Testis (tissue), 3 donors: ENCODE data around the gene SLAMF1. TPM values are rescaled to one million over a fixed set of nuclear protein-coding genes. Genes with fewer than 3 reads are reported as not detected.

Source experiments
- DNase-seq: peaks from one replicate; pipeline ENCODE4 v3.0.0-alpha.2; 2019
- H3K27ac ChIP-seq, 2 donors: fragments of 200-600 bp; sonication (generic); one replicate each; pipeline ENCODE4 v1.5.1; 2019
- H3K27me3 ChIP-seq: fragments of 200-600 bp; sonication (generic); one replicate; pipeline ENCODE4 v1.5.1; 2019
- H3K36me3 ChIP-seq: fragments of 200-600 bp; sonication (generic); one replicate; pipeline ENCODE4 v1.5.1; 2017; ENCODE audit warnings: low read depth; ENCODE audit errors: missing control alignments
- H3K4me1 ChIP-seq: fragments of 200-600 bp; sonication (generic); one replicate; pipeline ENCODE4 v1.5.1; 2019
- H3K4me3 ChIP-seq, 2 donors: fragments of 200-600 bp; sonication (generic); one replicate each; pipeline ENCODE4 v1.5.1; 2017 to 2019
- H3K9me3 ChIP-seq: fragments of 200-600 bp; sonication (generic); one replicate; pipeline ENCODE4 v1.5.1; 2017
- POLR2A ChIP-seq: fragments of 450-650 bp; IDR thresholded peaks from one replicate; pipeline ENCODE4 v1.6.1; 2017; ENCODE audit warnings: antibody characterized with exemption, mild to moderate bottlenecking, moderate library complexity
- WGBS, 2 donors: methylation state at CpG; one replicate each; pipeline ENCODE4 v1.1.5; 2018; 5-methylcytosine and 5-hydroxymethylcytosine counted together
- intact Hi-C: fragments of 100-400 bp; cut with DNase I; formaldehyde crosslinking; loops from one replicate; pipeline ENCODE4 v1.15.1; 2023; ENCODE audit warnings: low total_unique reads
- polyA plus RNA-seq: library from polyadenylated mRNA; stranded (reverse); fragments of 350-450 nt; fragmentation: Illumina TruSeq; extraction: RNeasy Lipid Tissue Mini Kit (QIAGEN cat#74804); gene quantifications from one replicate; pipeline ENCODE4 v1.2.3, GENCODE V29; 2014; ENCODE audit warnings: low read depth, low replicate concordance; ENCODE audit not compliant: insufficient read depth
- total RNA-seq, 2 donors: library from RNA; depleted of rRNA; stranded (reverse); fragments of >200 nt; gene quantifications; one replicate each; pipeline ENCODE4 v1.2.3, GENCODE V29; 2016
- TF ChIP-seq, protein P1 (sequence below), 3 experiments: fragments of 450-650 bp in 2 of 3; fragments of 200-600 bp in 1 of 3; sonication (generic) in 1 of 3; IDR thresholded peaks; one replicate each; pipeline ENCODE4 v1.5.1; 2016 to 2019; ENCODE audit warnings: antibody characterized with exemption in 3 of 3, mild to moderate bottlenecking in 2 of 3, moderate library complexity in 1 of 3

Gene SLAMF1
- total and polyA plus RNA-seq, 3 donors from 2014 or later, result 0.47 to 0.75 (median 0.50) TPM

DNA sequence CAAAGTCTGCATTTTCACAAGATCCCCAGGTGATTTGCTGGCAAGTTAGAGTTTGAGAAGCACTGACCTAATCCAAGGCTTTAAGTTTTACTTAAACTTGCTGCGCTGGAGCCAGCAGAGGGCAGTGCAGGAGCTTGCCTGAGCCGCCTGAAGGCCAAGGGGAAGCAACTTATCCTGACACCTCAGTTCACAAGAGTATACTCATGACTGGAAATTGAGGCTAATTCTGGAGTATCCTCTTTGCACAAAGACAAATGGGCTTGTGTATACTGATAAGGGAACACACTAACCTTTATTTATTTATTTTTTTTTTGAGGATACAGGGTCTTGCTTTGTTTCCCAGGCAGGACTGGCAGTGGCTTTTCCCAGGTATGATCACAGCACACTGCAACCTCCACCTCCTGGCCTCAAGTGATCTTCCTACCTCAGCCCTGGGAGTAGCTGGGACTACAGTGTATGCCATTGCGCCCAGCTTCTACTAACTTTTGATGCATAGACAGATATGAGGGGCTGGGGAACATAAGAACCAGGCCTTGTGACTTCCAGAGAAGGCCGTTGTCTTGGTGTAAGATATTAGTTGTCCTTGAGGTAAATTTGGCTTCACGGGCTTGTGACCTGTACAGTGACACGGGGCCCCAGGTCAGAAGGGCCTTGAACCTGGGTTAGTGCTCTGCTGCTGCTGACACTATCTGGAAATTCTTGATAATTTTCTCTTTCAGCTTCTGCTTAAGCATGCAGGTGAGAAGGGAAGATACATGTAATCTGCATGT is 29.0 kb upstream of the SLAMF1 start:
- Histone ChIP-seq H3K27ac (no peak overlapping the region), H3K27me3 (no peaks in the 10 kb centered on the region), H3K4me1 (no peaks in the 10 kb centered on the region), H3K9me3 (no peaks in the 10 kb centered on the region), H3K36me3 (no peaks in the 10 kb centered on the region), H3K4me3 (no peak overlapping the region)
- intact Hi-C loops, result no loop called here
- 53 to 60% methylated on average over 6 of the region's 6 CpGs for WGBS, 2 donors
- peak; percentile 81 for DNase-seq
- TF ChIP-seq, protein P1, sequence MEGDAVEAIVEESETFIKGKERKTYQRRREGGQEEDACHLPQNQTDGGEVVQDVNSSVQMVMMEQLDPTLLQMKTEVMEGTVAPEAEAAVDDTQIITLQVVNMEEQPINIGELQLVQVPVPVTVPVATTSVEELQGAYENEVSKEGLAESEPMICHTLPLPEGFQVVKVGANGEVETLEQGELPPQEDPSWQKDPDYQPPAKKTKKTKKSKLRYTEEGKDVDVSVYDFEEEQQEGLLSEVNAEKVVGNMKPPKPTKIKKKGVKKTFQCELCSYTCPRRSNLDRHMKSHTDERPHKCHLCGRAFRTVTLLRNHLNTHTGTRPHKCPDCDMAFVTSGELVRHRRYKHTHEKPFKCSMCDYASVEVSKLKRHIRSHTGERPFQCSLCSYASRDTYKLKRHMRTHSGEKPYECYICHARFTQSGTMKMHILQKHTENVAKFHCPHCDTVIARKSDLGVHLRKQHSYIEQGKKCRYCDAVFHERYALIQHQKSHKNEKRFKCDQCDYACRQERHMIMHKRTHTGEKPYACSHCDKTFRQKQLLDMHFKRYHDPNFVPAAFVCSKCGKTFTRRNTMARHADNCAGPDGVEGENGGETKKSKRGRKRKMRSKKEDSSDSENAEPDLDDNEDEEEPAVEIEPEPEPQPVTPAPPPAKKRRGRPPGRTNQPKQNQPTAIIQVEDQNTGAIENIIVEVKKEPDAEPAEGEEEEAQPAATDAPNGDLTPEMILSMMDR (IDR thresholded peaks at IDR 0.05), result peak; percentile 38 to 57 (median 43)
- TF ChIP-seq POLR2A, result no peak

DNA sequence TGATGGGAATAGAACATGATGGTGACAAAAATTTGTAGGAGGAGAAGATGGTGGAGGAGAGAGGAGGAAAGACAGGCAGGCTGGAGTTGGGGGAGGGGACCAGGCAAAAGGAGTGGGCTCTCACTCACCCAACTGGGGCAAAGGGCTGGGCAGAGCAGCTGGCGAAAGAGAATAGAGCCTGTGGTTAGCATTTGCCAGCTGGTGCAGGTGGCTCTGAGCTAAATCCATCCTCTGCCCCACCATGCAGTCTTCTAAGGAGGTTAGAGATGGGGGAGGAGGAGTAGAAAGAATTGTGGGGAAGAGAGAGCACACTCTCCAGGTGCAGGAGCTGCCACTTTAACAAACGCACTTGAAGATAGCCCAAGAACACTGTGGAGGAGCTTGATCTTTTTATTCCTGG is 27.6 kb upstream of the SLAMF1 start:
- H3K4me3 ChIP-seq, result no peak overlapping the region
- intact Hi-C loops, result no loop called here
- no peaks in the 10 kb centered on the region for H3K9me3 ChIP-seq
- 60 to 69% methylated on average over 2 of the region's 2 CpGs for WGBS, 2 donors
- no peaks in the 10 kb centered on the region for H3K36me3 ChIP-seq
- DNase-seq, result no peak
- H3K27ac ChIP-seq, result no peak overlapping the region
- H3K4me1 ChIP-seq, result no peaks in the 10 kb centered on the region
- H3K27me3 ChIP-seq, result no peaks in the 10 kb centered on the region
- no peak for TF ChIP-seq POLR2A
- TF ChIP-seq, protein P1 (IDR thresholded peaks at IDR 0.05), result no peak

DNA sequence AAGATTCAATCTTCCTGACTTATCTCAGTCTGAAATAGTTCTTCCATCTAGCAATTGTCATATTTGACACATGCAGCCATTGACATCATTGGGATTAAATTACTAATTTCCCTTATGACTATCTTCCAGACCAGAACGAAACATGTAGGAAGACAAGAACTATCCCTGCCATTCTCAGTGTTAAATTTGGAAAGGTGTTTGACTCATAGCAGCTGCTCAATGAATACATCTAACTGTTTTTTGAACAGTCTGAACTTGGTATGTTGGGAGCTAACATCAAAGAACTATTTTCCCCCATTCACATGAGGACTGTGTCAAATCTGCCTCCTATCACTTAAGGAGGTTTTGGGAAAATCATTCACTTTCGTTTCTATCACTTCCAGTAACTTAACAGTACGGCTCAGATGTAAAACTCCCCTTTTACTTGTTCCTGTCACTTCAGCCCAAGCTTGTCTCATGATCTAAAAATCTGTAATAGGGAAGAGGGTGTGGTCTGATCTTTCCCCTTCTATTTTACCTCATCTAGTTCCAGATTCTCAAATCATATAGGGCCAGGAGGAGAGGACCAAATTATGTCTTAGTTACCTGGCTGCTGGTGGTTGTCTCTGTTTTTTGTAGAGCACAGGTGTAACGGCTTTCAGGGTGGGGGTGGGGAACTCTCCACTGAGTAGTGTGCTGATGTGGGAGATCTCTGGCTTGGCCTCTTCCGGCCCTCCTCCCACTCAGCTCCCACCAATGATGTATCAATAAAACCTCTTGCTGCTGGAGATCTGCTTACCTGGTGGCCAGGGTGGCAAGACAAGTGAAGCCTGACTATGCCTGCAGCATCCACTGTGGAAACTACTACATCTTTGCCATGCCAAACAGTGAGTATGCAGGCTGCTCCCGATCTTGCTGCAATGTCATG is 26.2 kb upstream of the SLAMF1 start:
- TF ChIP-seq, protein P1 (IDR thresholded peaks at IDR 0.05), result no peak
- TF ChIP-seq POLR2A, result no peak
- Histone ChIP-seq H3K4me3 (no peak overlapping the region), H3K9me3 (no peaks in the 10 kb centered on the region), H3K27ac (no peak overlapping the region), H3K36me3 (no peaks in the 10 kb centered on the region), H3K27me3 (no peaks in the 10 kb centered on the region), H3K4me1 (no peaks in the 10 kb centered on the region)
- intact Hi-C loops, result no loop called here
- DNase-seq, result no peak
- whole genome bisulfite sequencing, 2 donors, result 70 to 80% methylated on average over 6 of the region's 6 CpGs

DNA sequence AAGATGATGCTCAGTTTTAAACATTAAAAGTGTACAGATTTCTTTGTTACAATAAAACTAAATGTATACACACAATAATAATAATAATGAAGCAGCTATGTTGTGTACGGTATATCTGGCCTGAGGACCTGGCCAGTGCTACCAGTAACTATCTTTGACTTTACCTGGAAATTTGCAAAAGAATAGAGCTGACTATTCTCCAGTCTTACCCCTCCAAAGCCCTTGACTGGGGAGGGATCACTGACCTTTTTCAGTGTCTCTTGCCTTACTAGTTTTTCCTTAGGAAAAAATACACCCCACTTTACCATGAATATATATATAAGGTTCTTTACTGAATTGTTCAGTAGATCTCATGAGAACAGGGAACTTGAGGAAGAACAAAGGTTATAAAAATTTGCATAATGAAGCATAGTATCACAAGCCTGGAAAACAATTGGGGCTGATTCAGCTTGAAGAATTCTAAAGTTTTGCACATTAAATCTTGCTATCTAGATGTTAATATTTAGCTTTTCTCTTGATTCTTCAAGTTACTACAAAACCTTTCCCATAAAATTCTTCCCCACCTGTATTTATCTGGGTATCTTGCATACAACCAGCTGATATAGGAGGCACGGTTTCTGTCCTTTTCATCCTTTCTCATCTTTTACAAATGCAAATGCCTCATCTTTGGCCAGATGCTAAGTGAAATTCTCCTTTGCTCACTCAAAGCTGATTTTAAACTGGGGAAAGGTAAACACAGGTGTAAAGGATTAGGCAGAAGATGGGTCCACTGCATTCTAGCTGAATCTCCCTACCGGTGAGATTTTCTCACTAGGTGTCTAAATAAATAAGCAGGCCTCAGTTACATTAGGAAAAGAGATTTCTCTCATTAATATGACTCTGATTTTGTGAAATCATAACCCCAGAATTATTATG is 25.0 kb upstream of the SLAMF1 start:
- 50 to 75% methylated on average over 3 of the region's 3 CpGs for WGBS, 2 donors
- TF ChIP-seq, protein P1 (IDR thresholded peaks at IDR 0.05), result no peak
- TF ChIP-seq POLR2A, result no peak
- Histone ChIP-seq H3K27me3 (no peaks in the 10 kb centered on the region), H3K4me3 (no peak overlapping the region), H3K27ac (no peak overlapping the region), H3K36me3 (no peaks in the 10 kb centered on the region), H3K9me3 (no peaks in the 10 kb centered on the region), H3K4me1 (no peaks in the 10 kb centered on the region)
- intact Hi-C loops, result no loop called here
- DNase-seq, result no peak
